ENCODE results near the gene H2AZ2.
A peak's percentile ranks its signal among the peaks of the same experiment; 100 is the strongest.
"Not testable (repeated sequence)": the region's sequence is repeated elsewhere in the genome, so short reads cannot be mapped to it uniquely, and the experiment has no call there.

The H2AZ2 gene

GRCh38 chr7:44811093-44811492 is 36.8 kb downstream of the H2AZ2 start:
- no peak for DNase-seq

- no peak for DNase-seq
Measured at GRCh38 chr7:44808914-44809393, 38.9 kb downstream of the H2AZ2 start.

DNA sequence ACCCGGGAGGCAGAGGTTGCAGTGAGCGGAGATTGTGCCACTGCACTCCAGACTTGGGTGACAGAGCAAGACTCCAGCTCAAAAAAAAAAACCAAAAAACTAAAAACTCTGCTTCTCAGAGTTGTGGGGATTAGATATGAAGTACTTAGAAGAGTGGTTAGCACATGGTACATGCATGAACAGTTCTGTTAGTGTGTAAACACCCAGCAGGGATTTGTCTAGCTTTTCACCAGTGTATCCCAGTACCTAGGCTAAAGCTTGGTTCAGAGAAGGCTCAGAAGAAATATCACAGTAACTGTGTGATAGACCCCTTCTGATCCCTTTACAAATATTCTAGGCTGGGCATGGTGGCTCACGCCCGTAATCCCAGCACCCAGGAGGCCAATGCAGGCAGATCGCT is 41.9 kb downstream of the H2AZ2 start:
- DNase-seq: no peak

DNA sequence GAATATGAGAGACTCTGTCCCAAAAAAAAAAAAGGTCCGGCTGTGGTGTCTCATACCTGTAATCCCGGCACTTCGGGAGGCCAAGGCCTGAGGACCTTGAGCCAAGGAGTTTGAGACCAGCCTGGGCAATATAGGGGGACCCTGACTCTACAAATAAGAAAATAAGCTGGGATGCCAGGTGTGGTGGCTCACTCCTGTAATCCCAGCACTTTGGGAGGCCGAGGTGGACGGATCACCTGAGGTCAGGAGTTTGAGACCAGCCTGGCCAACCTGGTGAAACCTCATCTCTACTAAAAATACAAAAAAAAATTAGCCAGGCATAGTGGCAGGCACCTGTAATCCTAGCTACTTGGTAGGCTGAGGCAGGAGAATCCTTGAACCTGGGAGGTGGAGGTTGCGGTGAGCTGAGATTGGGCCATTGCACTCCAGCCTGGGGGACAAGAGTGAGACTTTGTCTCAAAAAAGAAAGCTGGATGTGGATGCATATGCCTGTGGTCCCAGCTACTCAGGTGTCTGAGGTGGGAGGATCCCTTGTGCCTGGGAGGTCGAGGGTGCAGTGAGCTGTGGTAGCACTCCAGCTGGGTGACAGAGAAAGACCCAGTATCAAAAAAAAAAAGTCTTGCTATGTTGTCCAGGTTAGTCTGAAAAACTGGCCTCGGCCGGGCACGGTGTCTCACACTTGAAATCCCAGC is 43.9 kb downstream of the H2AZ2 start:
- DNase-seq: not testable (repeated sequence)

- DNase-seq: no peak
Measured at GRCh38 chr7:44802418-44803025, 45.4 kb downstream of the H2AZ2 start.

DNA sequence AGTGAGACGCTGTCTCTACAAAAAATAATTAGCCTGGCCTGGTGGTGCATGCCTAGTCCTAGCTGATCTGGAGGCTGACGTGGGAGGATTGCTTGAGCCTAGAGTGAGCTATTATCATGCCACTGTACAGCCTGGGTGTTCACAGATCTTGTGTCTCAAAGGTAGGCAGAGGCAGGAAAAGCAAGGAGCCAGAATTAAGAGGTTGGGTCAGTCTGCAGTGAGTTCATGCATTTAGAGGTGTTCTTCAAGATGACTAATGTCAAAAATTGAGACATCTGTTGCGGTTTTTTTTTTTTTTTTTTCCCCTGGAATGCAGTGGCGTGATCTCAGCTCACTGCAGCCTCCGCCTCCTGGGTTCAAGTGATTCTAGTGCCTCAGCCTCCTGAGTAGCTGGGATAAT is 46.0 kb downstream of the H2AZ2 start:
- DNase-seq: peak; percentile 77

- DNase-seq: no peak
Measured at GRCh38 chr7:44799939-44800338, 47.9 kb downstream of the H2AZ2 start.

GRCh38 chr7:44798649-44799305 is 49.1 kb downstream of the H2AZ2 start:
- DNase-seq: no peak

- DNase-seq: peak; percentile 87
Measured at GRCh38 chr7:44797329-44798258, 50.3 kb downstream of the H2AZ2 start.

DNA sequence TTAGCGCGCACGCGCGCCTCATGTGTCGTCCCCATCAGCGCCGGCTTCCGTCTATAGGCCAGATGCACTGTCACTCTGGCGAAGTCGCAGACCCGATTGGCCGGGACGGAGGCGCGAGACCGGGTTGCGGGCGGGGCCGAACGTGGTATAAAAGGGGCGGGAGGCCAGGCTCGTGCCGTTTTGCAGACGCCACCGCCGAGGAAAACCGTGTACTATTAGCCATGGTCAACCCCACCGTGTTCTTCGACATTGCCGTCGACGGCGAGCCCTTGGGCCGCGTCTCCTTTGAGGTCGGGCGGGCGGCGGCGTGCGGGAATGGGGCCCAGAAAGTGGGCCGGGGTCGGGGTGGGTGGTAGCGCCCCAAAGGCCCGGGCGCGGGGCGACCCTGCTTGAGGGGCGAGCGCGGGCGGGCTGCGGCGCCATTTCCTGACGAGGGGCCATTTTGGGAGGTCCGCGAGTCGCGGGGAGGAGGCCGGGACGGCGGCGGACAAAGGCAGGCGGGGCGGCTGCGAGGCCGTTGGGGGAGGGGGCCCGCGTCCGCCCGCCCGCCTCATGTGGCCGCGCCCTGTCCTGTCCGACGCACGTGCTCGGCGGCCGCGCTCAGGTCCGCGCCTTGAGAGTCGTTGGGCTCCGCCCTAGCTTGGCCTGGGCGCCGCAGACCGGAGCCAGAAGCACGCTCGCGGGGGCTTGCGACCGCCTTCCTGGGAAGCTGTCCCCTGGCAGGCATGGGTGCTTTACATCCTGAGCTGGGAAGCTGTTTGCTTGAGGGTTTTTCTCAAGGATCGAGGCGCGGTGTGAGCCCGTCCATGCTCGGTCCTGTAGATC is 51.2 kb downstream of the H2AZ2 start, which contains the start of gene PPIA:
Gene PPIA, plus strand, starts transcription at position 178 of the 825 bp plus-strand sequence. Its CDS starts 44 bp downstream, at position 222.
- peak; percentile 99 for DNase-seq

- peak; percentile 67 for DNase-seq
Measured at GRCh38 chr7:44796034-44796503, 51.8 kb downstream of the H2AZ2 start.

- peak; percentile 44 for DNase-seq
Measured at GRCh38 chr7:44794331-44794730, 53.6 kb downstream of the H2AZ2 start.

DNA sequence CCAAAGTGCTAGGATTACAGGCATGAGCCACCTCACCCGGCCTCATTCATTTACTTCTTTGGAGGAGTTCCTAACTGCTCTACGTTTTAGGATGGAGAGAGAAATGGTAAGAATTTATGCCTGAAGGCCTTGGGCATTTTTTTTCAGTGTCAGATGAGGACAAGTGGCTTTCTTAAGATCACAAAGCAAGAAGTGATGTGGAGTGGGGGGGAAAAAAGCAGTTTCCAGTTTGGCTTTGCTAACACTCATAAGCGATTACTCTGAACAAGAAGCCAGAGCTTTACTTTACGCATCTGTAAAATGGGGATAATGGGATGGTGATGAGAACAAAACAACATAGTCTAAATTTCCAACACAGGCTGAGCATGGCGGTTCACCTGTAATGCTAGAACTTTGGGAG is 54.0 kb downstream of the H2AZ2 start:
- peak; percentile 65 for DNase-seq

DNA sequence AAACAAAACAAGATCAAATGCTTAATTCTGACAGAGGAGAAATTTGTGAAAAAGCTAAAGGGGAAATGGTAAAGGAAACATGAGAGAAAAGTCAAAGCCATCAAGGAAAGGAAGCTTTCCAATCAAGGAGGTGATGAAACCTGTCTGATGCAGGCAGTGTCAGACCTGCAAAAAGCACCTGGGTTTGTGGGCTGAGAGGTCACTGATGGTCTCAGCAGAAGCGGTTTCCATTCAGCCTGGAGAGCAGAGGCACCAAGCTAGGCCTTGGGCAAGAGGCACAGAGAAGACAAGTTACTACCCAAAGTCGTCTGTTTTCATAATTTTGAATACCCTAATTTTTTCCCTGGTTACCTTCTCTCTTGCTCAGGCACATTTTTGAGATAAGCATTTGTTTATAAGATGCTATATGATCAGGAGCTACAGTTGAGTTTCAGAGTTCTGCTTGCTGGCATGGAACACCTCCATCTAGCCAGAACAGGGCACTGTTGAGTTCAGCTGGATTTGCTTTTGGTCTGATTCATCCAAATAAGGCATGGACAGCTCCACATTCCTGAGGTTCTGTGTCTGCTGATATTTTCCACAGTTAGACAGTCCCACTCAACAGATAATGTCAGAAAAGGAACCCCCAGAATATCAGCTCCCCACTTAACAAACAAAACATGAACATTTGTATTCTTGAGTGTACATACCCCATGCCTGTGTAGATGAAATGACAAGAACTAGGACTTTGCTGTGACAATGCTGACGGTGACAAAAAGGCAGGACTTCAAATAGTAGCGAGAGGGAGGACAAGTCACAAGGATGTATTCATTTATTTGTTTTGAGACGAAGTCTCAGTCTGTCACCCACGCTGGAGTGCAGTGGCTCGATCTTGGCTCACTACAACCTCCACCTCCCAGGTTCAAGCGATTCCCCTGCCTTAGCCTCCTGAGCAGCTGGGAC is 56.3 kb downstream of the H2AZ2 start:
- DNase-seq: peak; percentile 53

DNA sequence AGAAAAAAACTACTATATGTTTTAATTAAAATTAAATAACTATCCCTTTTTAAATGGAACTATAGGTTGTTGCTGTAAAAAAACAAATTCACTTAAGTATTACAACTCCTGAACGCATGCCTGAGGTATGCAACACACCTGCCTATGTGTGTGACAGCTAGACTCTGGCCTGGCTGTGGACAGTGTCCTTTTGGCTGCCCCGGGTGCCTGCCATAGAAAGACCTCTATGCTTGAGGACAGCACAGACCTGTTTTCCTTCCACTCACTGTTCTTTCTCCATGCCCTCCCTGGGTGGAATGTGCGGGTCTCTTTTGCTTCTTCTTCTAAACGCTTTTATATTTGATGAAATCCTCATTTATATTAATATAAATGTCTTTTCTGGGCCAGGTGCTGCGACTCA is 57.9 kb downstream of the H2AZ2 start:
- no peak for DNase-seq

GRCh38 chr7:44787762-44788161 is 60.1 kb downstream of the H2AZ2 start:
- no peak for DNase-seq

DNA sequence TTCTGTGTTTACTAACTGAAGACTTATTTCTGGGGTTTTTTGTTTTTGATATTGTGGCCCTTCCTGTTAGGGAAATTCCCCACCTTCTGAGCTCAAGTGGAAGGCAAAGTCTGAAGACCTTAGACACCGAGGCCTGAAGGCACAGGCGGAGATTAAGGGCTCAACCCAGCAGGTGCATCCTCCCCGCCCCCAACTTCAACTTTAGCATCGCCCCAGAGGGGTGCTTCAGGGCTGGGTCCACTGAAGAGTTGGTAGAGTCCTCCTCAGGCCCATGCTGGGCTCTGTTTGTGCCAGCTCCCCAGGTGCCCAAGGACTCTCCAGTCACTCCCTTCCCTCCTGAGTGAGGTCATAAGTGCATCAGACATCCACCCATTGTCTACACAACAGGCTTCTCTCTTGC is 60.8 kb downstream of the H2AZ2 start:
- no peak for DNase-seq

DNA sequence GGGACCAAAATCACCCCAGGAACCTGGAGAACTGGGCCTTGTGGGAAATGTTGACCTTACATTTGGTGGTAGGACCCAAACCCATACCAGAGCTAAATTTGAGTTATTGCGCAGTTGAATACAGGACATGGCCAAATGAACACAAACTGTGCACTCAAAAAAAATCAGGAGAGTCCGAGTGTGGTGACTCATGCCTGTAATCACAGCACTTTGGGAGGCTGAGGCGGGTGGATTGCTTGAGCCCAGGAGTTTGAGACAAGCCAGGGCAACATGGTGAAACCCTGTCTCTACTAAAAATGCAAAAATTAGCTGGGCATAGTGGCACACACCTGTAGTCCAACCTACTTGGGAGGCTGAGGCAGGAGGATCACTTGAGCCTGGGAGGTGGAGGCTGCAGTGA is 62.7 kb downstream of the H2AZ2 start:
- not testable (repeated sequence) for DNase-seq

- DNase-seq: no peak
Measured at GRCh38 chr7:44784364-44784763, 63.5 kb downstream of the H2AZ2 start.

GRCh38 chr7:44783407-44783806 is 64.5 kb downstream of the H2AZ2 start:
- DNase-seq: no peak

DNA sequence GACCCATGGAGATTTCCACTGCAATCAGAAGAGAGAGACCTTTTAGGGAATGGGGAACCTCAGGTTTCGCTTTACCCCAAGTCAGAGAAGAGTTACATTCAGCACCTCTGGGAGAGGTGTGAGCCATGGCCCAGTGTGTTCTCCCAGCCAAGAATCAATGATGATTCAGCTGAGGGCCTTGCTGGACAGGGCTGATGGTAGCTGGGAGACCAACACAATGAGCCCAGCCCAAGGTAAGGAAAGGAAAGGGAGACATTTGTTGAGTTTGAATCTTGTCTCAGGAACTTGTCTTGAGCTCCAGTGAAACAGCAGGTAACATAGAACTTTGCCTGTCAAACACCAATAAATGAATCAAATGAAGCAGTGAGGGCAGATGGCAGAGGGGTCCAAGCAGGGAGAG is 65.4 kb downstream of the H2AZ2 start:
- no peak for DNase-seq
